Activated T-cell treated with anti-CD3 and anti-CD28 coated beads, Interleukin-2, amount 50 U/mL, for 4 hours (primary cell): ENCODE measurements around the gene MAGED2. TPM values are rescaled to one million over a fixed set of nuclear protein-coding genes. Genes with fewer than 3 reads are reported as not detected.
"Not testable (repeated sequence)": the region's sequence is repeated elsewhere in the genome, so short reads cannot be mapped to it uniquely, and the experiment has no call there.

Experiments
- ATAC-seq, 2 donors: fragments of 200-7000 bp; cut with Tn5 transposase; one replicate each; pipeline ENCODE4 v1.10.0; 2021
- DNase-seq: peaks from one replicate; pipeline ENCODE4 v3.0.0-alpha.2; 2020
- H3K27me3 Mint-ChIP-seq: one replicate; pipeline ENCODE4 v1.8.0; 2021; ENCODE audit warnings: low read depth, mixed read lengths
- H3K36me3 Mint-ChIP-seq: one replicate; pipeline ENCODE4 v1.8.0; 2022; ENCODE audit warnings: mixed read lengths; ENCODE audit not compliant: insufficient read depth
- H3K4me1 Mint-ChIP-seq: one replicate; pipeline ENCODE4 v1.8.0; 2021; ENCODE audit warnings: low read depth, mixed read lengths
- H3K4me3 Mint-ChIP-seq: one replicate; pipeline ENCODE4 v1.8.0; 2021; ENCODE audit warnings: mild to moderate bottlenecking, moderate library complexity, mixed read lengths
- H3K9me3 Mint-ChIP-seq: one replicate; pipeline ENCODE4 v1.8.0; 2021; ENCODE audit warnings: mixed read lengths
- total RNA-seq, 3 donors: library from RNA; stranded (reverse); gene quantifications; one replicate each; pipeline ENCODE4 v1.2.1, GENCODE V29; 2021

Gene MAGED2
- total RNA-seq: 10 to 100 TPM; 22.1 to 25.0 (median 22.7) TPM

GRCh38 chrX:54807524-54808108 lies at the start of gene MAGED2:
TSS of gene MAGED2 (plus strand) at chrX:54807745. CDS start at chrX:54809332, 1,587 bp downstream.
- DNase-seq: peak; percentile 33
- no peaks in the 10 kb centered on the region for H3K27me3 Mint-ChIP-seq
- H3K36me3 Mint-ChIP-seq: peaks cover 3% of the 10 kb centered on the region
- peaks cover 21% of the 10 kb centered on the region for H3K4me1 Mint-ChIP-seq
- peak; percentile 15 to 32 for ATAC-seq
- H3K4me3 Mint-ChIP-seq: peak within 1 kb of the TSS; percentile 90
- H3K9me3 Mint-ChIP-seq: no peaks in the 10 kb centered on the region

GRCh38 chrX:54758114-54759055 lies 49.2 kb upstream of the MAGED2 start:
- no peaks in the 10 kb centered on the region for H3K4me1 Mint-ChIP-seq
- H3K9me3 Mint-ChIP-seq: peaks cover 3% of the 10 kb centered on the region
- DNase-seq: no peak
- no peaks in the 10 kb centered on the region for H3K36me3 Mint-ChIP-seq
- no peak overlapping the region for H3K4me3 Mint-ChIP-seq
- no peak for ATAC-seq
- peaks cover 2% of the 10 kb centered on the region for H3K27me3 Mint-ChIP-seq

GRCh38 chrX:54774391-54775094 lies 33.0 kb upstream of the MAGED2 start:
- H3K4me1 Mint-ChIP-seq: peaks cover 11% of the 10 kb centered on the region
- not testable (repeated sequence) for ATAC-seq, DNase-seq, H3K36me3 Mint-ChIP-seq, H3K4me3 Mint-ChIP-seq, H3K9me3 Mint-ChIP-seq, H3K27me3 Mint-ChIP-seq

- Mint-ChIP-seq H3K9me3 (peaks cover 3% of the 10 kb centered on the region), H3K4me1 (peaks cover 11% of the 10 kb centered on the region), H3K4me3 (no peak overlapping the region), H3K27me3 (no peaks in the 10 kb centered on the region), H3K36me3 (no peaks in the 10 kb centered on the region)
- no peak for ATAC-seq
- DNase-seq: no peak
Measured at GRCh38 chrX:54776061-54776460, 31.5 kb upstream of the MAGED2 start.

GRCh38 chrX:54776987-54777672 lies 30.4 kb upstream of the MAGED2 start:
- DNase-seq: no peak
- Mint-ChIP-seq H3K4me1 (peaks cover 11% of the 10 kb centered on the region), H3K4me3 (no peak overlapping the region), H3K36me3 (no peaks in the 10 kb centered on the region), H3K9me3 (peaks cover under 1% of the 10 kb centered on the region), H3K27me3 (no peaks in the 10 kb centered on the region)
- ATAC-seq: no peak

- Mint-ChIP-seq H3K9me3 (no peaks in the 10 kb centered on the region), H3K36me3 (no peaks in the 10 kb centered on the region), H3K4me3 (no peak overlapping the region), H3K27me3 (no peaks in the 10 kb centered on the region), H3K4me1 (no peaks in the 10 kb centered on the region)
- DNase-seq (no peak), ATAC-seq (no peak)
Measured at GRCh38 chrX:54785901-54786300, 21.6 kb upstream of the MAGED2 start.

- Mint-ChIP-seq H3K4me3 (no peak overlapping the region), H3K36me3 (no peaks in the 10 kb centered on the region), H3K27me3 (no peaks in the 10 kb centered on the region), H3K9me3 (no peaks in the 10 kb centered on the region), H3K4me1 (no peaks in the 10 kb centered on the region)
- ATAC-seq (peak in 1 of 2 donors; percentile 50), DNase-seq (peak; percentile 30)
Measured at GRCh38 chrX:54786967-54787366, 20.6 kb upstream of the MAGED2 start.

- no peaks in the 10 kb centered on the region for H3K36me3 Mint-ChIP-seq
- no peak overlapping the region for H3K4me3 Mint-ChIP-seq
- no peaks in the 10 kb centered on the region for H3K9me3 Mint-ChIP-seq
- H3K27me3 Mint-ChIP-seq: no peaks in the 10 kb centered on the region
- ATAC-seq (no peak), DNase-seq (no peak)
- H3K4me1 Mint-ChIP-seq: no peaks in the 10 kb centered on the region
Measured at GRCh38 chrX:54788446-54788845, 19.1 kb upstream of the MAGED2 start.

GRCh38 chrX:54789405-54789804 lies 18.1 kb upstream of the MAGED2 start:
- H3K9me3 Mint-ChIP-seq, ATAC-seq, H3K27me3 Mint-ChIP-seq, H3K4me3 Mint-ChIP-seq, H3K4me1 Mint-ChIP-seq, DNase-seq, H3K36me3 Mint-ChIP-seq: not testable (repeated sequence)

- H3K4me3 Mint-ChIP-seq: no peak overlapping the region
- H3K9me3 Mint-ChIP-seq: no peaks in the 10 kb centered on the region
- no peaks in the 10 kb centered on the region for H3K4me1 Mint-ChIP-seq
- DNase-seq: no peak
- H3K27me3 Mint-ChIP-seq: no peaks in the 10 kb centered on the region
- no peaks in the 10 kb centered on the region for H3K36me3 Mint-ChIP-seq
- ATAC-seq: no peak
Measured at GRCh38 chrX:54794028-54794427, 13.5 kb upstream of the MAGED2 start.

GRCh38 chrX:54794795-54795194 lies 12.8 kb upstream of the MAGED2 start:
- no peaks in the 10 kb centered on the region for H3K27me3 Mint-ChIP-seq
- no peak overlapping the region for H3K4me3 Mint-ChIP-seq
- no peaks in the 10 kb centered on the region for H3K9me3 Mint-ChIP-seq
- no peaks in the 10 kb centered on the region for H3K36me3 Mint-ChIP-seq
- ATAC-seq (no peak), DNase-seq (no peak)
- no peaks in the 10 kb centered on the region for H3K4me1 Mint-ChIP-seq

- H3K4me3 Mint-ChIP-seq: no peak within 1 kb of the TSS
- no peaks in the 10 kb centered on the region for H3K36me3 Mint-ChIP-seq
- no peaks in the 10 kb centered on the region for H3K4me1 Mint-ChIP-seq
- ATAC-seq: no peak
- no peaks in the 10 kb centered on the region for H3K27me3 Mint-ChIP-seq
- H3K9me3 Mint-ChIP-seq: no peaks in the 10 kb centered on the region
- DNase-seq: no peak
Measured at GRCh38 chrX:54798137-54798536, 9.4 kb upstream of the MAGED2 start, which contains the start of gene ITIH6. TSS of gene ITIH6 (minus strand) at chrX:54798255. CDS start at chrX:54798210, 45 bp downstream.

GRCh38 chrX:54799046-54799445 lies 8.5 kb upstream of the MAGED2 start:
- DNase-seq: no peak
- no peaks in the 10 kb centered on the region for H3K27me3 Mint-ChIP-seq
- no peaks in the 10 kb centered on the region for H3K4me1 Mint-ChIP-seq
- H3K9me3 Mint-ChIP-seq: no peaks in the 10 kb centered on the region
- ATAC-seq: no peak
- no peaks in the 10 kb centered on the region for H3K36me3 Mint-ChIP-seq
- H3K4me3 Mint-ChIP-seq: no peak overlapping the region

GRCh38 chrX:54808109-54808604 lies 612 bp downstream of the MAGED2 start:
- DNase-seq (peak; percentile 20), ATAC-seq (peak; percentile 44 to 55)
- Mint-ChIP-seq H3K36me3 (peaks cover 3% of the 10 kb centered on the region), H3K27me3 (no peaks in the 10 kb centered on the region), H3K9me3 (no peaks in the 10 kb centered on the region), H3K4me3 (peak overlapping the region; percentile 90), H3K4me1 (peaks cover 21% of the 10 kb centered on the region)
